LoVo (cell line): ENCODE results near the gene ZG16B.

Source experiments
- DNase-seq: peaks from one replicate; pipeline ENCODE4 v3.0.0-alpha.2; 2016; ENCODE audit warnings: low spot score

The ZG16B gene

GRCh38 chr16:2845116-2845515 is 15.0 kb downstream of the ZG16B start:
- DNase-seq: no peak

GRCh38 chr16:2846511-2847310 is 16.6 kb downstream of the ZG16B start:
- peak; percentile 86 for DNase-seq

GRCh38 chr16:2848933-2849725 is 19.0 kb downstream of the ZG16B start:
- DNase-seq: no peak

GRCh38 chr16:2852003-2852730 is 22.1 kb downstream of the ZG16B start:
- DNase-seq: no peak

- DNase-seq: no peak
These were observed 22.8 kb downstream of the ZG16B start for GRCh38 chr16:2852731-2853507.

GRCh38 chr16:2853531-2854073 is 23.5 kb downstream of the ZG16B start:
- no peak for DNase-seq

- no peak for DNase-seq
These were observed 24.7 kb downstream of the ZG16B start for GRCh38 chr16:2854700-2855309.

GRCh38 chr16:2855536-2855935 is 25.4 kb downstream of the ZG16B start:
- DNase-seq: no peak

GRCh38 chr16:2856061-2856670 is 26.1 kb downstream of the ZG16B start:
- no peak for DNase-seq

GRCh38 chr16:2856686-2857450 is 26.8 kb downstream of the ZG16B start:
- no peak for DNase-seq

- DNase-seq: peak; percentile 69
These were observed 27.5 kb downstream of the ZG16B start, which contains the start of gene PRSS22 for GRCh38 chr16:2857451-2858244. Gene PRSS22, minus strand, starts transcription at chr16:2858170. Its CDS starts 66 bp downstream, at chr16:2858104.

- peak; percentile 89 for DNase-seq
These were observed 28.3 kb downstream of the ZG16B start for GRCh38 chr16:2858245-2859025.

- no peak for DNase-seq
These were observed 29.7 kb downstream of the ZG16B start for GRCh38 chr16:2859686-2860265.

GRCh38 chr16:2860826-2861567 is 30.9 kb downstream of the ZG16B start:
- DNase-seq: no peak

GRCh38 chr16:2865651-2866050 is 35.5 kb downstream of the ZG16B start:
- DNase-seq: no peak

GRCh38 chr16:2866431-2866830 is 36.3 kb downstream of the ZG16B start:
- no peak for DNase-seq

GRCh38 chr16:2867661-2867986 is 37.5 kb downstream of the ZG16B start:
- DNase-seq: no peak
